ENCODE measurements around the gene KHK.
A peak's percentile ranks its signal among the peaks of the same experiment; 100 is the strongest.
"Not testable (repeated sequence)": the region's sequence is repeated elsewhere in the genome, so short reads cannot be mapped to it uniquely, and the experiment has no call there.

The KHK gene

GRCh38 chr2:27060323-27060722, 26.2 kb upstream of the KHK start:
- no peak for DNase-seq

GRCh38 chr2:27065128-27065527, 21.4 kb upstream of the KHK start:
- DNase-seq: no peak

GRCh38 chr2:27067385-27067784, 19.2 kb upstream of the KHK start:
- no peak for DNase-seq

GRCh38 chr2:27069436-27069835, 17.1 kb upstream of the KHK start:
- DNase-seq: no peak

GRCh38 chr2:27069961-27070618, 16.5 kb upstream of the KHK start:
- no peak for DNase-seq

GRCh38 chr2:27070653-27071276, 15.8 kb upstream of the KHK start:
- DNase-seq: no peak

GRCh38 chr2:27071277-27071989, 15.1 kb upstream of the KHK start, which contains the start of gene OST4:
Gene OST4, minus strand, starts transcription at chr2:27071654.
- peak; percentile 91 for DNase-seq

GRCh38 chr2:27071990-27072830, 14.4 kb upstream of the KHK start:
- peak; percentile 17 to 29 for DNase-seq

GRCh38 chr2:27072920-27073319, 13.7 kb upstream of the KHK start:
- no peak for DNase-seq

- no peak for DNase-seq
Measured at GRCh38 chr2:27073782-27074181, 12.8 kb upstream of the KHK start.

- peak; percentile 42 to 57 for DNase-seq
Measured at GRCh38 chr2:27074738-27075565, 11.6 kb upstream of the KHK start.

GRCh38 chr2:27075566-27075871, 11.1 kb upstream of the KHK start:
- not testable (repeated sequence) for DNase-seq

- no peak for DNase-seq
Measured at GRCh38 chr2:27076323-27076722, 10.2 kb upstream of the KHK start.

- DNase-seq: no peak
Measured at GRCh38 chr2:27077231-27077630, 9.3 kb upstream of the KHK start.

GRCh38 chr2:27078267-27079194, 8.0 kb upstream of the KHK start, which contains the start of gene EMILIN1:
Gene EMILIN1, plus strand, starts transcription at chr2:27078615. Its CDS starts 451 bp downstream, at chr2:27079066.
- DNase-seq: no peak

GRCh38 chr2:27079233-27080139, 7.1 kb upstream of the KHK start:
- no peak for DNase-seq

- DNase-seq: no peak
Measured at GRCh38 chr2:27080140-27080469, 6.5 kb upstream of the KHK start.

- DNase-seq: no peak
Measured at GRCh38 chr2:27080603-27080936, 6.0 kb upstream of the KHK start.

GRCh38 chr2:27081984-27082772, 4.4 kb upstream of the KHK start:
- no peak for DNase-seq

All from CD4-positive, alpha-beta T cell treated with Interleukin-1 beta for 1 hour (primary cell).